Fibroblast of villous mesenchyme (primary cell): ENCODE results near the gene NRG3. TPM values are rescaled to one million over a fixed set of nuclear protein-coding genes. Genes with fewer than 3 reads are reported as not detected.

ENCODE experiments used
- DNase-seq: peaks from one replicate; pipeline ENCODE4 v3.0.0-alpha.2; 2010; ENCODE audit warnings: low read depth
- H3K4me3 ChIP-seq: 2 replicates; pipeline ENCODE4 v1.5.1; 2011; ENCODE audit warnings: low read depth, mild to moderate bottlenecking, low read length
- CTCF ChIP-seq: IDR thresholded peaks from 2 replicates; pipeline ENCODE4 v1.5.1; 2012; ENCODE audit warnings: low read depth, mild to moderate bottlenecking, low read length; ENCODE audit not compliant: insufficient read depth
- total RNA-seq: library from RNA; depleted of rRNA; stranded (reverse); fragments of >200 nt; gene quantifications from 2 replicates; pipeline ENCODE4 v1.2.3, GENCODE V29; 2012

Gene NRG3
- total RNA-seq, 1 donor, result not detected

DNA sequence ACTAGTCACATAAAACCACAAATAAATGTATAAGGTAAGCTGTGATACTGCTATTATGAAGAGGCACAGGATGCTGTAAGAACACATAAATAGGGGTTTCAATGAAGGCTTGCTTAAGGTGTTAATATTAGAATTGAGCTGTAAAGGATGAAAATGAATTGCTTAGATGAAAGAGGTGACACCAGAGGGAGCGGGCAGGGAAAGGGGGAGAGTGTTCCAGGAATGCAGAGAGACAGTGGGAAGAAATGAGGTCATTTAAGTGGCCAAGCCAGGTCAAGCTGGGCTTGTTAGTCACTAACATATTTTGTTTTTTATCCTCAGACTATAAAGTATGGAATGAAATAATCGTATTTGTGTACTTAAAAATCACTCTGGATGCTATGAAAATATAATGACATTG, 193.5 kb downstream of the NRG3 start:
- TF ChIP-seq CTCF, result no peak
- no peak for DNase-seq
- no peak overlapping the region for H3K4me3 ChIP-seq

DNA sequence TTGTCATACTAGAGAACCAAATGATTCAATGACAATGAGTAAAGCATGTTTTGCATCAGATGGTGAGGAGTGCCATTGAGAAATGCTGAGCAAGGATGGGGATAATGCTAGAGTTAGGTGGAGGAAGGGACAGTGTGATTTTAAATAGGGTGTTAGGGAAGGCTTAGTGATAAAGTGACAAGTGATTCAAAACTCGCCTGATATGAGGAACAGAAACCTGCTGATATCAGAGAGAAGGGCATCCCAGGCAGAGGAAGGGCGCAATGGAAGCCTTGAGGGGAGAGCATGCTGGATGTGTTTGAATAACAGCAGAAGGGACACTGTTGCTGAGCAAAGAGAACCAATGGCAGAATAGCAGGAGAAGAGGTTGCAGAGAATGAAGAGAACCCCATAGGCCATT, 196.2 kb downstream of the NRG3 start:
- no peak for TF ChIP-seq CTCF
- no peak overlapping the region for H3K4me3 ChIP-seq
- DNase-seq, result no peak

DNA sequence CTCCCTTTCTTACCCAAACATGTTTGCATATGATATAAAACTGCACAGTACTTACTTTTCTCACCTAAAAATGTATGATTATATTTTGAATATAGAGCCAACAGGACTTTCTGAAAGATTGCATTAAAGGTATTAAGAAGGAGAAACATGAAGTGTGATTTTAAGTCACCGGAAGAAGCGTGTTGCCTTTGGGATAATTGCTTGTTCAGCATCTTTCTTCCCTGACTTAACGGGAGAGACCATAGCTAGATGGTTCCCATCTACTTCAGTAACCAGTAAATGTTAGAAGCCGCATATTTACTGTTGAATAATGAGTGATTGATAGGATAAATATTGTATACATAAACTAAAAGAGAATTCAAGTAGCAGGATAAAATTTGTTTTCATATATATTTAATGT, 197.1 kb downstream of the NRG3 start:
- DNase-seq, result no peak
- no peak overlapping the region for H3K4me3 ChIP-seq
- no peak for TF ChIP-seq CTCF

DNA sequence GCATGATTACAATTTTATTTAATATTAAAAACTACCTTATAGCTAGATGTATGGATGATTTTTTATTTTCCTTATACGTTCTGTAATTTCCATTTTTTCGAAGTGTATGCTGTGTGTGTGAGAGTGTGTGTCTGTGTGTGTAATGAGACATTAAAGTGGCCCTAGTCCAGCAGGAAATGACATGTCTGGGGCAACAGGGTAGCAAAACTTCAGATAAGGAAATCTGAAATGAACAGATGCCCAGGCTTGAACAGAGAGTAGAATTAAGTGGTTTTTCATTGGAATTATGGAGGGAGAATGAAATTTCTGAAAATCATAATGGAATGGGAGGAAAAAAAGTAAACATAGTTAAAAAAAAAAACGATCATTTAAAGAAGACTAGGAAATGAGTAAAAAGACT, 200.6 kb downstream of the NRG3 start:
- H3K4me3 ChIP-seq, result no peak overlapping the region
- TF ChIP-seq CTCF, result no peak
- DNase-seq, result no peak

DNA sequence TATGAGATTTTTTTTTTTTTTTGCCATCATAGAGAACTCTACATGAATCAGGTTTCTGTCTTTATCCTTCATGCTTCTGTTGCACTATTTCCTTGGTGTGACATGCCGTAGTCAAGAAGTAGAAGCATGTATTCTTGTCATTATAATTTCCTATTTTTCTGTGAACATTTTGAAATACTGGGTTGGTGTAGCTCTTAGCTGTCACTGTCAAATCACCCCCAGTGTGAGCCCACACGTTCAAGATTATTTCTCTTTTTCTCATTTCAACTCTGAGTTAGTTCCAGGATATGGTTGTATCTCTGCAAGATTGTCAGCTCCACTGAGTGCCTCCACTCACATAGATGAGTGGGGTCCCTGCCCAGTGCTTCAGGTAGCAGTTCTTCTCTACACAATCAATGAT, 209.5 kb downstream of the NRG3 start:
- H3K4me3 ChIP-seq, result no peak overlapping the region
- no peak for DNase-seq
- no peak for TF ChIP-seq CTCF

DNA sequence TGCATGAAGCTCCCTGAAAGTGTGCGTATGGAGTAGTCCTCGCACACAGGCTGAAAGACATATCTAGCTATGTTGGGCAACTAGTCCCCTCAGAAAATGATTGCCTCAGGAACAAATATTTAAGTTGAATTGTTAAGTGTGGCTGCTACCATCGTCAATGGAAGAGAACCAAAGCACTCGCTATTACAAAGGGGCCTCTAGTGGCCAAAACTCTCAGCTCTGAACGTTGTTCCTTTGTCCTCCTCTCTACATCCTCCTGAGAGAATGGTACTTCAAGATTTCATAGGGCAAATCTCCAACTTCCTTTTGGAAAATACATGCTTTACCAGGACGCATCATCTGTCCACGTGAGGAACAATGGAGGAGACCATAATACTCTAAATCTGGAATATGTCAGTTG, 209.9 kb downstream of the NRG3 start:
- H3K4me3 ChIP-seq, result no peak overlapping the region
- TF ChIP-seq CTCF, result no peak
- no peak for DNase-seq

- H3K4me3 ChIP-seq, result no peak overlapping the region
- TF ChIP-seq CTCF, result no peak
- no peak for DNase-seq
Observed at GRCh38 chr10:82089327-82089726, 214.3 kb downstream of the NRG3 start.
